ENCODE results near the gene MLLT3. TPM values are rescaled to one million over a fixed set of nuclear protein-coding genes. Genes with fewer than 3 reads are reported as not detected.

MLLT3 gene
- total and polyA plus RNA-seq, 5 donors: 5.8 to 14.0 (median 8.3) TPM

DNA sequence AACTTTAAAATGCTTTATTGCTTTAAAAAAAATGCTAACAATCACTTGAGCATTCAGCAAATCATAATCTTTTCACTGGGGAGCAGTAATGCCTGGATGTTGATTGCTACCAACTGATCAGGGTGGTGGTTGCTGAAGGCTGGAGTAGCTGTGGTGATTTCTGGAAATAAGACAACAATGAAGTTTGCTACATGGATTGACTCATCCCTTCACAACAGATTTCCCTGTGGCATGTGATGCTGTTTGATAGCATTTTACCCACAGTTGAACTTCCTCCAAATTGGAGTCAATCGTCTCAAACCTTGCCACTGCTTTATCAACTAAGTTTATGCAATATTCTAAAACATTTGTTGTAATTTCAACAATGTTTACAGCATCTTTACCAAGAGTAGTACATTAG lies 83.3 kb downstream of the MLLT3 start:
- no peak overlapping the region for H3K27ac ChIP-seq (ENCODE audit: low read length)
- no peaks in the 10 kb centered on the region for H3K27me3 ChIP-seq (ENCODE audit: control insufficient read depth, insufficient read depth)
- ATAC-seq (no peak), DNase-seq (no peak)
- intact Hi-C loops (cut with DNase I): no loop called here
- H3K9me3 ChIP-seq (ENCODE audit: control insufficient read depth, low read length): no peaks in the 10 kb centered on the region
- WGBS: 67% methylated on average over 1 of the region's 1 CpG
- H3K4me1 ChIP-seq (ENCODE audit: control insufficient read depth, insufficient read depth, low read length): no peaks in the 10 kb centered on the region
- H3K4me3 ChIP-seq (ENCODE audit: low read length): no peak overlapping the region

DNA sequence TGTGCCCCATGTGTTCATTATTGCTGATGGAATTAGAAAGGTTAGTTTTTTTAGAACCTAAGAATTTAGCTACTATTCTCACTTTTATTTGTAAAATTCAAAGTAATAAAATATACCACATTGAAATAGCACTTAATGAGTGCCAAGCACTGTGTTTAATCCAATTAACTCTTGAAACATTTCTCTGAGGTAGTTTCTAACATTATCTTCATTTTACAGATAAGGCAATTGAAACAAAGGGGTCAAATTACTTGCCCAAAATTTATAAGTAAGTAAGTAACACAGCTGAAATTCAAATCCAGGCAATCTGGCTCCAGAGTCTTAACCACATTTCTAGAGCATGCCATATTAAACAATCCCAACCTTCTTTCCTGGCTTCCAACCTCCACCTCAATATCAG lies 84.2 kb downstream of the MLLT3 start:
- no peaks in the 10 kb centered on the region for H3K9me3 ChIP-seq (ENCODE audit: control insufficient read depth, low read length)
- no peak overlapping the region for H3K4me3 ChIP-seq (ENCODE audit: low read length)
- intact Hi-C loops (cut with DNase I): no loop called here
- no peak for ATAC-seq
- no peaks in the 10 kb centered on the region for H3K4me1 ChIP-seq (ENCODE audit: control insufficient read depth, insufficient read depth, low read length)
- H3K27me3 ChIP-seq (ENCODE audit: control insufficient read depth, insufficient read depth): no peaks in the 10 kb centered on the region
- no peak for DNase-seq
- no peak overlapping the region for H3K27ac ChIP-seq (ENCODE audit: low read length)

DNA sequence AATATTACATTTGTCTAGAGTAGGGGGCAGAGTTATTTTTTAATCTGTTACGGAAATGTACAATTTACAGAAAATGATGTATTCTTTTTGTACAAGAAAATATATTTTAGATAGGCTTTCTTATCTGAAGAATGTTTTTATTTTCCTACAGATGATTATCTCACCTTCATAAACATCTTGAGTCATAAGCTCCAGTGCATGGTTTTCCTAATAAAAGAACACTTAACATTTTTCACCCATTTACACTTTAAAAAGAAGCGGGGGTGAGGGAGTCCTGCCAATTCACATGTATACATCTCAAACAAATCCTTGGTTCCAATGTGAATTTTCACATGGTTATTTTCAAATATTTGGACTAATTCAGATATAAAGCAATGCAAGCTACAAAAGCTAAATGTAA lies 85.0 kb downstream of the MLLT3 start:
- Histone ChIP-seq H3K4me1 (ENCODE audit: control insufficient read depth, insufficient read depth, low read length) (no peaks in the 10 kb centered on the region), H3K27me3 (ENCODE audit: control insufficient read depth, insufficient read depth) (no peaks in the 10 kb centered on the region), H3K4me3 (ENCODE audit: low read length) (no peak overlapping the region), H3K27ac (ENCODE audit: low read length) (no peak overlapping the region), H3K9me3 (ENCODE audit: control insufficient read depth, low read length) (no peaks in the 10 kb centered on the region)
- no peak for DNase-seq
- 44% methylated on average over 2 of the region's 2 CpGs for WGBS
- intact Hi-C loops (cut with DNase I): no loop called here
- ATAC-seq: no peak

DNA sequence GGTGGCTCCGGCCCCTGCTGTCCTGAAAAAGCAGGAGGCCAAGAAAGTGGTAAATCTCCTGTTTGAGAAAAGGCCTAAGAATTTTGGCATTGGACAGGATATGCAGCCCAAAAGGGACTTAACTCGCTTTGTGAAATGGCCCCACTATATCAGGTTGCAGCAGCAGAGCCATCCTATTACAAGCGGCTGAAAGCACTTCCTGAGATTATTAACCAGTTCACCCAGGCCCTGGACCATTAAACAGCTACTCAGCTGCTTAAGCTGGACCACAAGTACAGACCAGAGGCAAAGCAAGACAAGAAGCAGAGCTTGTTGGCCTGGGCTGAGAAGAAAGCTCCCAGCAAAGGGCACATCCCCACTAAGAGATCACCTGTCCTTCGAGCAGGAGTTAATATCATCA lies 89.7 kb downstream of the MLLT3 start:
- Histone ChIP-seq H3K4me1 (ENCODE audit: control insufficient read depth, insufficient read depth, low read length) (no peaks in the 10 kb centered on the region), H3K4me3 (ENCODE audit: low read length) (no peak overlapping the region), H3K27me3 (ENCODE audit: control insufficient read depth, insufficient read depth) (no peaks in the 10 kb centered on the region), H3K27ac (ENCODE audit: low read length) (no peak overlapping the region), H3K9me3 (ENCODE audit: control insufficient read depth, low read length) (no peaks in the 10 kb centered on the region)
- WGBS: 88% methylated on average over 4 of the region's 4 CpGs
- DNase-seq (no peak), ATAC-seq (no peak)
- intact Hi-C loops (cut with DNase I): no loop called here

DNA sequence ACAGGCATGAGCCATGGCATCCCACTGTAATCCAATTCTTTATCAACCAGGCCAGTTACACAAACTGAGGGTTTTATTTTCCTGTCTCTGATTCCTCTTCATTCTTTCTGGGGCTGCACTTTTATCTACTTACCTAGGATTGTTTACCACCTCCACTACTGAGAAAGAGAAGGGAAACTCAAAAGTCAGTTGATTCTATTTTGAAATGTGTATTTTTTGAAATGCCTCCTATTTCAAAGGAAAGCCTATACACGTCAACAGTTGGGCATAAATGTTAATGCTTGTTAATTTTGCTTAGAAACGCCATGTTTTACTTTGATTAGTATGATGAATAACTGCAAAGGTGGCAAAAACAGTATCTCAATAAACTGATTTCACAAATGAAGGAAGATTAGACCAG lies 92.5 kb downstream of the MLLT3 start:
- Histone ChIP-seq H3K27me3 (ENCODE audit: control insufficient read depth, insufficient read depth) (no peaks in the 10 kb centered on the region), H3K27ac (ENCODE audit: low read length) (no peak overlapping the region), H3K9me3 (ENCODE audit: control insufficient read depth, low read length) (no peaks in the 10 kb centered on the region), H3K4me3 (ENCODE audit: low read length) (no peak overlapping the region), H3K4me1 (ENCODE audit: control insufficient read depth, insufficient read depth, low read length) (no peaks in the 10 kb centered on the region)
- WGBS: 71% methylated on average over 2 of the region's 2 CpGs
- DNase-seq (no peak), ATAC-seq (no peak)
- intact Hi-C loops (cut with DNase I): no loop called here

DNA sequence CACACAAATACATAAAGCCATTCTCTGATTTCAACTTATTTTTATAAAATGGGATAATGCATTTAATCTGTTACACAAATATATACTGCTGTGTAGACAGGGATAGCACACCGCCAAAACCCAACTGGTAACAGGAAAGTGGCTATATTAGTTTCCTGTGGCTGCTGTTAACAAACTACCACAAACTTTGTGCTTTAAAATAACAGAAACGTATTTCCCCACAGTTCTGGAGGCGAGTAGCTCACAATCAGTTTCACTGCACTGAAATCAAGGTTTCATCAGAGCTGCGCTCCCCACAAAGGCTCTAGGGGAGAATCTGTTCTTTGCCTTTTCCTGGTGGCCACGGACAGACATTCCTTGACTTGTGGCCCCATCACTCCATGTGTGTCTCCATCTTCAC lies 94.0 kb downstream of the MLLT3 start:
- intact Hi-C loops (cut with DNase I): no loop called here
- 91% methylated on average over 5 of the region's 5 CpGs for WGBS
- no peak for DNase-seq
- no peaks in the 10 kb centered on the region for H3K4me1 ChIP-seq (ENCODE audit: control insufficient read depth, insufficient read depth, low read length)
- ATAC-seq: no peak
- H3K27ac ChIP-seq (ENCODE audit: low read length): no peak overlapping the region
- H3K4me3 ChIP-seq (ENCODE audit: low read length): no peak overlapping the region
- no peaks in the 10 kb centered on the region for H3K27me3 ChIP-seq (ENCODE audit: control insufficient read depth, insufficient read depth)
- no peaks in the 10 kb centered on the region for H3K9me3 ChIP-seq (ENCODE audit: control insufficient read depth, low read length)

DNA sequence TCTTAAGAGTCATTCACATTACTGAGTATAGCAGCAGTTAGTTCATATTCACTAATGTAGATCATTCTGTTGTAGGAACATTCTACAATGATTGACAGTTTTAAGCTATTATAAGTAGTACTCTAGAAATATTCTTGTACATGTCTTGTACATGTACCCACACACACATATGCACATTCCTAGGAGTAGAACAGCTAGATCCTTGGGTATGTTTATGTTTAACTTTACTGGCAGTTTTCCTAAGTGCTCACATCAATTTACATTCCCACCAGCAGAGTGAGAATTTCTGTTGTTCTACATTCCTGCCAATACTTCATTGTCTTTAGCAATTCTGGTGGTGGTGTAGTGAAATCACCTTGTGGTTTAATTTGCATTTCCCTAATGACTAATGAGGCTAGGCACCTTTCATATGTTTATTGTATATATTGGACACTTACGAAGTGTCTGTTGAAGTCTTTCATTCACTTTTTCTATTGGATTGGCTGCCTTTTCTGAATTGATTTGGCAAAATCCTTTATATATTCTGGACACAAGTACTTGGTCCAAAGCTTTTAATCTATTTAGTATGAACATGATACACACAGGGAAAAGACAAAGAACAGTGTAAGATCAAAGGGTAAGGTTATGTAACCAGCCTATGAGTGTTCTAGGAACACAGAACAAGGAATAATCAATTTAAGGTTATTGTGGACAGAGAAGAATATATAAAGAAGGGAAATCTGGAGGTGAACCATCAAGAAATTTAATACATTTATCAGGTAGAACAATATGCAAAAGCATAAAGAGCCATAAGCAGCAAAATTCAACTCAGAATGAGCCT lies 95.6 kb downstream of the MLLT3 start:
- no peak overlapping the region for H3K4me3 ChIP-seq (ENCODE audit: low read length)
- no peak for ATAC-seq
- DNase-seq: no peak
- no peaks in the 10 kb centered on the region for H3K4me1 ChIP-seq (ENCODE audit: control insufficient read depth, insufficient read depth, low read length)
- H3K27ac ChIP-seq (ENCODE audit: low read length): no peak overlapping the region
- no peaks in the 10 kb centered on the region for H3K27me3 ChIP-seq (ENCODE audit: control insufficient read depth, insufficient read depth)
- no peaks in the 10 kb centered on the region for H3K9me3 ChIP-seq (ENCODE audit: control insufficient read depth, low read length)
- intact Hi-C loops (cut with DNase I): no loop called here
- 100% methylated on average over 1 of the region's 1 CpG for WGBS

DNA sequence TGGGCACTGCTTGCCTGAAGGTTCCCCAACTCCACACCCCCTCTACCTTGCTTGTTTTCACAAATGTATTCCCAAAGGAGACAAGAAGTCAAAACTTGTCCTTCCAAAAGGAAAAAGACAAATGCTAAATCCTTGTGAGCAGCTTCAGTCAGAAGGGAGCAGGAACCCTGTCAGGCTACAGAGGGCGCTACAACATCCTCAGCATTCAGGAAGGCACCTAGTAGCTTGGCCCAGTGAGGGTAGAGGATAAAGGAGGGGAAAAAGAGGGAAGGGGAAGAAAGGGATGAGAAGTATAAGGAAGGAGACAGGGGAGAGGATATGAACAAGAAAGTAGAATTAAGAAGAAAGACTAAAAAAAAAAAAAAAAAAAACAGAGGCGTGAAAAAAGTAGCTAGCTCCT lies 97.5 kb downstream of the MLLT3 start:
- 87% methylated on average over 2 of the region's 2 CpGs for WGBS
- Histone ChIP-seq H3K4me3 (ENCODE audit: low read length) (no peak overlapping the region), H3K4me1 (ENCODE audit: control insufficient read depth, insufficient read depth, low read length) (no peaks in the 10 kb centered on the region), H3K27ac (ENCODE audit: low read length) (no peak overlapping the region), H3K9me3 (ENCODE audit: control insufficient read depth, low read length) (no peaks in the 10 kb centered on the region), H3K27me3 (ENCODE audit: control insufficient read depth, insufficient read depth) (no peaks in the 10 kb centered on the region)
- intact Hi-C loops (cut with DNase I): no loop called here
- ATAC-seq: no peak
- no peak for DNase-seq

DNA sequence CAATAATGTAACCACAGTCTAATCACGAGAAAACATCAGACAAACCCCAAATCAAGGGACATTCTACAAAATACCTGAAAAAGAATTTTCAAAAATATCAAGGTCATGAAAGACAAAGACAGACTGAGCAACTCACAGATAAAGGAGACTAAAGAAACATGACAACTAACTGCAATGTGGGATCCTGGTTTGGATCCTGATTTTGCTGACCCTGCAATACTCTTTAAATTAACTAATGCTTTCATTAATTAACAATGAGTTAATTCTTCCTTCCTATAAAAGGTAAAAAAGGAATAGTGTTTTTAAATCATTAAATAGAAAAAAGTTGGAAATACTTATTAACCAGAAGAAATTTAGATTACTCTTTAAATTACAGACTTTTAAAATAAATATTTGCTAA lies 103.6 kb downstream of the MLLT3 start:
- ATAC-seq (no peak), DNase-seq (no peak)
- no peaks in the 10 kb centered on the region for H3K27me3 ChIP-seq (ENCODE audit: control insufficient read depth, insufficient read depth)
- WGBS: 97% methylated on average over 1 of the region's 1 CpG
- intact Hi-C loops (cut with DNase I): no loop called here
- H3K27ac ChIP-seq (ENCODE audit: low read length): no peak overlapping the region
- no peaks in the 10 kb centered on the region for H3K9me3 ChIP-seq (ENCODE audit: control insufficient read depth, low read length)
- H3K4me3 ChIP-seq (ENCODE audit: low read length): no peak overlapping the region
- no peaks in the 10 kb centered on the region for H3K4me1 ChIP-seq (ENCODE audit: control insufficient read depth, insufficient read depth, low read length)

DNA sequence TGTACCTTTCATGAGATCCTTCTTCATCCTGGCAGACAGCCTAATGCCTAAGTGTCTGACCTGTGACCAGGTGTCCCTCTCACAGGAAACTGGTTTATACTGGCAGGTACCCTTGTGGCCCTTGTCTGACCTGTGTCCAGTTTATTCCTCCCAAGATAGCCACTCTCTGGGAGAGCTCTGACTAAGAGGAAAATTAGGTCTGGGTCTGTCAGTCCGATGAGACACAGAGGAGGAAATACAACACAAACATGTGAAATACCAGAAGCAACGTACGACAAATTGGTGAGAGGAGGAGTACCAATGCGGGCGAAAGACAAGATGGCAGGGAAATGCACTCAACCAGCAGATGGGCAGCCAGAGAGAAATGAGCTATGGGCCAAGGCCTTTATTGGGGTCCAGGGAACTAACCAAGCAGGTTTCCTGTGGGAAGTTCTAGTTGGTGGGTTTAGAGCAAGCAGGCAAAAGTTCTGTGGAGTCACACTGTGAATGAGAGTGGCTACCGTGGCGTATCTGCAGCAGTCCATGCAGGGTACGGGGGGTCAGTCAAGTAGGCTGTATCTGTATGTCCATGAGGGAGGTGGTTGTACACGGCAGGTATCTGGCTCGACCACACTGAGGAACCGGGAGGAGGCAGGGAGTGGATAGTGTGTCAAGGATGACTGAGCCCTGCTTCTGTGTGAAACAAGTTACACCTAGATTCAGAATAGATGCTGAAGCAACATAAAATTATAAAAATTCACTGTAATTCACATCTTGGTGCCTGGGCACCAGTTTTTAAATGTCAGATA lies 109.0 kb downstream of the MLLT3 start:
- Histone ChIP-seq H3K9me3 (ENCODE audit: control insufficient read depth, low read length) (no peaks in the 10 kb centered on the region), H3K27me3 (ENCODE audit: control insufficient read depth, insufficient read depth) (no peaks in the 10 kb centered on the region), H3K27ac (ENCODE audit: low read length) (no peak overlapping the region), H3K4me1 (ENCODE audit: control insufficient read depth, insufficient read depth, low read length) (peaks cover 5% of the 10 kb centered on the region), H3K4me3 (ENCODE audit: low read length) (no peak overlapping the region)
- intact Hi-C loops (cut with DNase I): no loop called here
- WGBS: 90% methylated on average over 11 of the region's 11 CpGs
- no peak for DNase-seq
- peak in 1 of 2 donors; percentile 29 for ATAC-seq

DNA sequence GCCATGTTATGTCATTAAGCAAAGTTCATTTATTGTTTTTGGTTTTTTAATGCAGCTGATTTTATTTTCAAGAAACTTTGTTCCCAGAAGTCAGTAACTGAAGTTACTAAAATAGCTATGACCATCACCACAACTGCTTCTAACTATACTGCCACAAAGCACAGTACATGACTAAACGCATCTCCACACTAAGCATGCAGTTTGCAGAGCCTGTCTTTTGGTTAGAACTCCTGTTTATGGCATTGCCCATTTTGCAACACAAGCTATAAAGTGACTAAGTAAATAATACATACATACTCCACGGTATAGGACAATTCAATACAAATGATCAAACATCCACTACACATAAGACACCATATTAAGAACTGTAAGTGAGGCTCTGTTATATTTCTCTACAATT lies 109.7 kb downstream of the MLLT3 start:
- ATAC-seq (no peak), DNase-seq (no peak)
- Histone ChIP-seq H3K9me3 (ENCODE audit: control insufficient read depth, low read length) (no peaks in the 10 kb centered on the region), H3K27ac (ENCODE audit: low read length) (no peak overlapping the region), H3K4me3 (ENCODE audit: low read length) (no peak overlapping the region), H3K4me1 (ENCODE audit: control insufficient read depth, insufficient read depth, low read length) (peaks cover 5% of the 10 kb centered on the region), H3K27me3 (ENCODE audit: control insufficient read depth, insufficient read depth) (no peaks in the 10 kb centered on the region)
- WGBS: 79% methylated on average over 2 of the region's 2 CpGs
- intact Hi-C loops (cut with DNase I): no loop called here

Measured in right cardiac atrium (tissue), 5 donors.